Activated CD4-positive, CD25-positive, alpha-beta regulatory T cell (primary cell): Measurements from ENCODE around the gene WDR54.
"Not testable (repeated sequence)": the region's sequence is repeated elsewhere in the genome, so short reads cannot be mapped to it uniquely, and the experiment has no call there.

ENCODE experiments used
- DNase-seq, 4 experiments: peaks; one replicate each; lab custom pipeline; 2025; lab: John Stamatoyannopoulos, UW

The WDR54 gene

GRCh38 chr2:74429487-74430451, 8.2 kb downstream of the WDR54 start:
- no peak for DNase-seq

- DNase-seq: no peak
Measured at GRCh38 chr2:74430502-74430901, 9.0 kb downstream of the WDR54 start.

GRCh38 chr2:74436111-74436805, 14.7 kb downstream of the WDR54 start:
- no peak for DNase-seq

GRCh38 chr2:74436848-74437695, 15.5 kb downstream of the WDR54 start:
- no peak for DNase-seq

- no peak for DNase-seq
Measured at GRCh38 chr2:74438248-74438647, 16.7 kb downstream of the WDR54 start.

- DNase-seq: no peak
Measured at GRCh38 chr2:74439373-74439772, 17.8 kb downstream of the WDR54 start.

- no peak for DNase-seq
Measured at GRCh38 chr2:74439803-74440377, 18.4 kb downstream of the WDR54 start.

- no peak for DNase-seq
Measured at GRCh38 chr2:74440378-74441169, 19.0 kb downstream of the WDR54 start.

GRCh38 chr2:74441170-74441689, 19.7 kb downstream of the WDR54 start:
- DNase-seq: no peak

GRCh38 chr2:74441690-74442482, 20.4 kb downstream of the WDR54 start, which contains the start of gene RTKN:
RTKN (minus strand) TSS chr2:74441937; CDS start chr2:74441816, 121 bp downstream.
- DNase-seq: no peak

- not testable (repeated sequence) for DNase-seq
Measured at GRCh38 chr2:74442483-74443297, 21.2 kb downstream of the WDR54 start.

GRCh38 chr2:74444498-74445318, 23.2 kb downstream of the WDR54 start:
- no peak for DNase-seq

- no peak for DNase-seq
Measured at GRCh38 chr2:74447230-74447999, 25.9 kb downstream of the WDR54 start.

GRCh38 chr2:74448771-74449170, 27.2 kb downstream of the WDR54 start:
- DNase-seq: no peak

- DNase-seq: no peak
Measured at GRCh38 chr2:74450570-74451190, 29.1 kb downstream of the WDR54 start.

GRCh38 chr2:74454654-74455511, 33.4 kb downstream of the WDR54 start, which contains the start of gene INO80B:
INO80B (plus strand) TSS chr2:74455087; CDS start chr2:74455117, 30 bp downstream.
- peak; percentile 88 to 93 (median 91) for DNase-seq
